NOMO-1 treated with dmso at 0.1 percent for 144 hours (cell line): ENCODE measurements around the gene CA4.

ENCODE experiments used
- DNase-seq: peaks from one replicate; lab custom pipeline; 2025; ENCODE audit not compliant: unreplicated experiment; lab: John Stamatoyannopoulos, UW

The CA4 gene

GRCh38 chr17:60154616-60155426, 5.0 kb downstream of the CA4 start:
- DNase-seq, result no peak

GRCh38 chr17:60155427-60155814, 5.6 kb downstream of the CA4 start:
- DNase-seq, result no peak

GRCh38 chr17:60155815-60156214, 6.0 kb downstream of the CA4 start:
- no peak for DNase-seq

- no peak for DNase-seq
Observed at GRCh38 chr17:60156746-60157145, 7.0 kb downstream of the CA4 start.

GRCh38 chr17:60157487-60158040, 7.8 kb downstream of the CA4 start:
- DNase-seq, result no peak

GRCh38 chr17:60158751-60159478, 9.1 kb downstream of the CA4 start:
- DNase-seq, result no peak

GRCh38 chr17:60159479-60159866, 9.7 kb downstream of the CA4 start:
- no peak for DNase-seq

- no peak for DNase-seq
Observed at GRCh38 chr17:60160829-60161501, 11.2 kb downstream of the CA4 start.

GRCh38 chr17:60161598-60162330, 12.0 kb downstream of the CA4 start:
- DNase-seq, result no peak

GRCh38 chr17:60163108-60163784, 13.5 kb downstream of the CA4 start:
- DNase-seq, result no peak

- no peak for DNase-seq
Observed at GRCh38 chr17:60164164-60164563, 14.4 kb downstream of the CA4 start.

GRCh38 chr17:60164697-60165096, 14.9 kb downstream of the CA4 start:
- no peak for DNase-seq

- no peak for DNase-seq
Observed at GRCh38 chr17:60165223-60165622, 15.4 kb downstream of the CA4 start.

- DNase-seq, result no peak
Observed at GRCh38 chr17:60165971-60166370, 16.2 kb downstream of the CA4 start.

GRCh38 chr17:60167065-60167741, 17.4 kb downstream of the CA4 start:
- DNase-seq, result no peak

GRCh38 chr17:60168654-60169053, 18.9 kb downstream of the CA4 start:
- DNase-seq, result no peak

GRCh38 chr17:60169921-60170817, 20.4 kb downstream of the CA4 start:
- peak; percentile 61 for DNase-seq

GRCh38 chr17:60170835-60171752, 21.3 kb downstream of the CA4 start:
- DNase-seq, result no peak
